H1 (cell line): ENCODE results near the gene SYT6. TPM values are rescaled to one million over a fixed set of nuclear protein-coding genes. Genes with fewer than 3 reads are reported as not detected.

Experiments
- CTCF ChIA-PET: fragments of 300-600 bp; sonication (Branson Sonifier 250); formaldehyde crosslinking; loops from one replicate; lab custom pipeline; 2021; ENCODE audit not compliant: partially characterized antibody; lab: Charles Lee
- POLR2A ChIA-PET: fragments of 300-600 bp; sonication (Branson Sonifier 250); formaldehyde crosslinking; loops from one replicate; lab custom pipeline; 2021; ENCODE audit warnings: inconsistent platforms; ENCODE audit not compliant: partially characterized antibody; lab: Charles Lee
- DNase-seq, 2 experiments: peaks; one replicate each; pipeline versions ENCODE4 v3.0.0 to v3.0.0-alpha.2; 2010 to 2022; ENCODE audit warnings: low spot score in 2 of 2, low read depth in 1 of 2, mixed read lengths in 1 of 2
- FAIRE-seq: peaks from 2 replicates; lab custom pipeline; 2011; peaks lifted over from hg19 to GRCh38; lab: Jason Lieb, UNC
- H2AFZ ChIP-seq: 2 replicates; pipeline ENCODE4 v1.8.1; 2012; ENCODE audit warnings: low read length, inconsistent platforms
- H2AK5ac ChIP-seq: 2 replicates; pipeline ENCODE4 v1.6.1; 2013; ENCODE audit warnings: low read depth, low read length
- H2BK120ac ChIP-seq: replicated peaks from 2 replicates; pipeline ENCODE3; 2013; ENCODE audit warnings: low read depth, low read length, inconsistent platforms
- H2BK12ac ChIP-seq: 2 replicates; pipeline ENCODE4 v1.6.1; 2013; ENCODE audit warnings: low read depth, low read length
- H2BK15ac ChIP-seq: 2 replicates; pipeline ENCODE4 v1.6.1; 2013; ENCODE audit warnings: low read length
- H2BK20ac ChIP-seq: 2 replicates; pipeline ENCODE4 v1.6.1; 2013; ENCODE audit warnings: low read length
- H2BK5ac ChIP-seq: 2 replicates; pipeline ENCODE4 v1.6.1; 2013; ENCODE audit warnings: low read depth, low read length
- H3K14ac ChIP-seq: 2 replicates; pipeline ENCODE4 v1.6.1; 2013; ENCODE audit warnings: inconsistent platforms; ENCODE audit not compliant: insufficient read length
- H3K18ac ChIP-seq: 2 replicates; pipeline ENCODE4 v1.6.1; 2013; ENCODE audit warnings: low read length; ENCODE audit errors: extremely low read depth
- H3K23ac ChIP-seq: 2 replicates; pipeline ENCODE4 v1.6.1; 2013; ENCODE audit warnings: inconsistent platforms; ENCODE audit not compliant: insufficient read length
- H3K23me2 ChIP-seq: 2 replicates; pipeline ENCODE4 v1.6.1; 2013; ENCODE audit warnings: low read depth, low read length
- H3K27ac ChIP-seq: 2 replicates; pipeline ENCODE4 v1.6.1; 2011; ENCODE audit warnings: low read depth, low read length, inconsistent platforms
- H3K27me3 ChIP-seq, 4 experiments: replicated peaks in 1 of 4; 1 replicate in 1 of 4; 2 replicates in 3 of 4; pipeline versions ENCODE4 v1.6.1 to v1.8.1; 2011 to 2013; ENCODE audit warnings: low read length in 3 of 4, mild to moderate bottlenecking in 3 of 4, inconsistent platforms in 2 of 4, mixed read lengths in 2 of 4, moderate library complexity in 1 of 4; ENCODE audit not compliant: control insufficient read depth in 3 of 4, insufficient read depth in 3 of 4; ENCODE audit errors: extremely low read depth in 1 of 4
- H3K36me3 ChIP-seq, 4 experiments: 2 replicates each; pipeline versions ENCODE4 v1.6.1 to v1.8.1; 2011 to 2013; ENCODE audit warnings: mild to moderate bottlenecking in 4 of 4, low read length in 3 of 4, moderate library complexity in 2 of 4, control low read depth in 1 of 4, inconsistent platforms in 1 of 4; ENCODE audit not compliant: insufficient read depth in 4 of 4, control insufficient read depth in 2 of 4
- H3K4ac ChIP-seq: replicated peaks from 2 replicates; pipeline ENCODE3; 2013; ENCODE audit warnings: low read length, low read depth, mixed read lengths, inconsistent platforms; ENCODE audit not compliant: insufficient read length
- H3K4me1 ChIP-seq, 4 experiments: replicated peaks in 1 of 4; 1 replicate in 1 of 4; 2 replicates in 3 of 4; pipeline versions ENCODE4 v1.6.1 to v1.8.1; 2011 to 2013; ENCODE audit warnings: low read length in 3 of 4, inconsistent platforms in 2 of 4, mixed read lengths in 1 of 4; ENCODE audit not compliant: insufficient read depth in 4 of 4, control insufficient read depth in 3 of 4
- H3K4me2 ChIP-seq, 2 experiments: 2 replicates each; pipeline versions ENCODE4 v1.6.1 to v1.8.1; 2011 to 2013; ENCODE audit warnings: low read depth in 2 of 2, low read length in 2 of 2, control low read depth in 1 of 2, inconsistent platforms in 1 of 2, mild to moderate bottlenecking in 1 of 2; ENCODE audit not compliant: insufficient read depth in 1 of 2
- H3K4me3 ChIP-seq, 4 experiments: fragments of 200-600, 300-600 bp in 1 of 4; sonication (generic), shearing (Covaris generic), sonication (Bioruptor Twin) in 1 of 4; 2 replicates each; pipeline versions ENCODE4 v1.5.1 to v1.8.1; 2011 to 2016; ENCODE audit warnings: low read length in 4 of 4, low read depth in 3 of 4, control low read depth in 2 of 4, inconsistent platforms in 2 of 4, mild to moderate bottlenecking in 2 of 4, mixed read lengths in 1 of 4, moderate library complexity in 1 of 4; ENCODE audit not compliant: insufficient read depth in 2 of 4; ENCODE audit errors: extremely low read depth in 1 of 4
- H3K56ac ChIP-seq: replicated peaks from 2 replicates; pipeline ENCODE3; 2013; ENCODE audit warnings: low read depth, mild to moderate bottlenecking, mixed read lengths, low read length, inconsistent platforms; ENCODE audit not compliant: insufficient read length
- H3K79me1 ChIP-seq: 2 replicates; pipeline ENCODE4 v1.6.1; 2013; ENCODE audit warnings: low read depth, low read length, control low read depth
- H3K79me2 ChIP-seq, 2 experiments: 2 replicates each; pipeline versions ENCODE4 v1.6.1 to v1.8.1; 2012 to 2013; ENCODE audit warnings: low read length in 2 of 2, mild to moderate bottlenecking in 2 of 2, inconsistent platforms in 1 of 2; ENCODE audit not compliant: insufficient read depth in 2 of 2, control insufficient read depth in 1 of 2
- H3K9ac ChIP-seq, 4 experiments: replicated peaks in 1 of 4; 1 replicate in 1 of 4; 2 replicates in 3 of 4; pipeline versions ENCODE4 v1.6.1 to v1.8.1; 2011 to 2013; ENCODE audit warnings: low read depth in 3 of 4, low read length in 3 of 4, control low read depth in 2 of 4, mild to moderate bottlenecking in 2 of 4, moderate library complexity in 2 of 4, inconsistent platforms in 1 of 4; ENCODE audit errors: extremely low read depth in 1 of 4
- H3K9me3 ChIP-seq, 2 experiments: 2 replicates each; pipeline versions ENCODE4 v1.6.1 to v1.8.1; 2012 to 2013; ENCODE audit warnings: mild to moderate bottlenecking in 2 of 2, moderate library complexity in 2 of 2, control low read depth in 1 of 2, inconsistent platforms in 1 of 2, low read depth in 1 of 2, low read length in 1 of 2, mixed read lengths in 1 of 2; ENCODE audit not compliant: insufficient read depth in 2 of 2
- H4K20me1 ChIP-seq, 2 experiments: replicated peaks in 1 of 2; 2 replicates each; pipeline versions ENCODE3 to v1.8.1; 2011 to 2013; ENCODE audit warnings: inconsistent platforms in 2 of 2, low read length in 2 of 2, mild to moderate bottlenecking in 1 of 2; ENCODE audit not compliant: insufficient read depth in 2 of 2, control insufficient read depth in 1 of 2
- H4K5ac ChIP-seq: 2 replicates; pipeline ENCODE4 v1.6.1; 2013; ENCODE audit warnings: low read length, low read depth, mixed read lengths, inconsistent platforms; ENCODE audit not compliant: insufficient read length
- H4K8ac ChIP-seq: 2 replicates; pipeline ENCODE4 v1.8.0; 2013; ENCODE audit warnings: mild to moderate bottlenecking, moderate library complexity, low read length, inconsistent platforms; ENCODE audit not compliant: insufficient read depth; ENCODE audit errors: extremely low read depth
- H4K91ac ChIP-seq: replicated peaks from 2 replicates; pipeline ENCODE3; 2013; ENCODE audit warnings: low read length, mixed read lengths, inconsistent platforms; ENCODE audit not compliant: insufficient read length
- WGBS, 2 experiments: shearing (Covaris generic) in 1 of 2; methylation state at CpG; one replicate each; pipeline versions ENCODE4 v1.1.6 to v1.1.7; 2013 to 2015; ENCODE audit warnings: low lambda C conversion rate in 2 of 2, mixed read lengths in 2 of 2, inconsistent platforms in 1 of 2, low coverage in 1 of 2, missing lambda C conversion rate in 1 of 2; ENCODE audit not compliant: insufficient replicate concordance in 2 of 2, insufficient coverage in 1 of 2, insufficient read length in 1 of 2; ENCODE audit errors: extremely low coverage in 1 of 2, missing lambda C conversion rate in 1 of 2; 5-methylcytosine and 5-hydroxymethylcytosine counted together
- polyA plus RNA-seq, 7 experiments: library from polyadenylated mRNA; depleted of rRNA in 3 of 7; stranded (reverse) in 5 of 7; unstranded in 2 of 7; fragments of >200 nt in 5 of 7; fragments of 200-250 nt in 2 of 7; gene quantifications; 1 replicate in 5 of 7; 2 replicates in 1 of 7; 4 replicates in 1 of 7; pipeline versions ENCODE4 v1.2.1 to v1.2.3, GENCODE V29; 2011 to 2013; ENCODE audit warnings: missing spikeins in 2 of 7, mixed read lengths in 2 of 7
- total RNA-seq: library from RNA; stranded (reverse); fragmentation: NEBNext Ultra II Directional; extraction: Animal tissue kit (Norgen Biotek cat#: 25700); gene quantifications from 2 replicates; pipeline ENCODE4 v1.2.1, GENCODE V29; 2021

Gene SYT6
- total and polyA plus RNA-seq, 2 of the 8 experiments (the other 6 are each of a cell fraction or from before 2014, with no cell fraction given): 33.7 to 83.5 TPM

DNA sequence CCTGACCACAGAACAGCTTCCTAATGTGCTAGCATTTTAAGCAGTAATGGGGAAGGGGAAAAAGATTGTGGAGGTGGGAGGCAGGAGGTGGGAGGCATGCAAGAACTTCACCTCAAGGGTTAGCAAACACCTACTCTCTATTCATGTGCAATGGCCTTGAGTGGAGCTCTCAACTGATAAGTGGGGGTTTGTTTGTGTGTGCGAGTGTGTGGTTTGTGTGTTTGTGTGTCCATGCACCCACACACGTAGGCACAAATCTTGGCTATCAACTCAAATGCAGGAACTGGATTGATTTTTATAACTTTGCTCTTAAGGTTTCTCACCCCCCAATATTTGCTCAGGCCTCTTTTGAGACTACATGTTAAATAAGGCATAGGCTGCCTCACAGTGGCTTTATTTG lies 78.6 kb downstream of the SYT6 start:
- Histone ChIP-seq H2BK20ac (peak overlapping the region; percentile 99), H3K27me3 (no peaks in the 10 kb centered on the region), H2BK5ac (peak overlapping the region; percentile 97), H3K27ac (peak overlapping the region; percentile 63; the same call in 1 of the 2 replicates), H2AFZ (no peak overlapping the region), H3K4me2 (peak overlapping the region in 1 of 2 experiments; percentile 74; a peak in 3 of 4 replicates), H3K56ac (peak overlapping the region; percentile 27), H3K4me3 (peak overlapping the region in 1 of 4 experiments; percentile 6; a peak in 1 of 8 replicates), H4K20me1 (no peaks in the 10 kb centered on the region), H4K8ac (no peak overlapping the region), H4K91ac (peak overlapping the region; percentile 92), H3K4ac (peak overlapping the region; percentile 80), H3K4me1 (peaks cover 14 to 39% (median 32%) of the 10 kb centered on the region in 4 experiments), H3K23ac (no peak overlapping the region), H2BK120ac (peak overlapping the region; percentile 98), H3K18ac (peak overlapping the region; percentile 95), H3K14ac (no peak overlapping the region), H4K5ac (peak overlapping the region; percentile 87), H2AK5ac (peak overlapping the region; percentile 70; the same call in 1 of the 2 replicates), H3K23me2 (peaks cover 3% of the 10 kb centered on the region; the same call in 1 of the 2 replicates), H3K9ac (peak overlapping the region in 2 of 4 experiments; percentile 5 to 19; a peak in 1 of 7 replicates), H3K9me3 (peaks cover 18 to 23% of the 10 kb centered on the region in 2 experiments), H2BK12ac (peak overlapping the region; percentile 95), H3K79me1 (no peaks in the 10 kb centered on the region), H2BK15ac (peak overlapping the region; percentile 61; the same call in 1 of the 2 replicates), H3K36me3 (peaks cover 0 to 20% (median 8%) of the 10 kb centered on the region in 4 experiments; a peak in 3 of 8 replicates), H3K79me2 (no peaks in the 10 kb centered on the region)
- 56% methylated on average over 2 of the region's 2 CpGs; no CpG with 5 or more reads in 1 of the 2 experiments for WGBS, 2 experiments
- FAIRE-seq (no peak), DNase-seq (no peak)
- CTCF ChIA-PET: interaction anchor here (1.0 to 2.7 kb wide), 8 partner anchors 8 to 97 kb away, joined by 3 to 13 read pairs (median 6); partner anchors contain the start of gene OLFML3
- POLR2A ChIA-PET: interaction anchor here (1.1 to 1.8 kb wide), 6 partner anchors 9 to 43 kb away, joined by 4 to 8 read pairs (median 5); no protein-coding TSS in a partner anchor
